SK-N-SH (cell line): ENCODE results near the gene ISOC2. TPM values are rescaled to one million over a fixed set of nuclear protein-coding genes. Genes with fewer than 3 reads are reported as not detected.

Experiments
- CTCF ChIA-PET: fragments of 300-600, 350-600 bp; formaldehyde crosslinking; extraction: SDS; loops from one replicate; lab custom pipeline; 2021; lab: Yijun Ruan, JAX
- POLR2A ChIA-PET: fragments of 350-600 bp; sonication (Branson Sonifier 250); formaldehyde crosslinking; extraction: SDS; loops from one replicate; lab custom pipeline; 2020; ENCODE audit warnings: antibody characterized with exemption, inconsistent platforms; lab: Yijun Ruan, JAX
- DNase-seq: peaks from one replicate; pipeline ENCODE4 v3.0.0; 2012
- H2AFZ ChIP-seq: fragments of 200-600 bp; sonication (generic); 2 replicates; pipeline ENCODE4 v1.8.1; 2016; ENCODE audit warnings: antibody characterized with exemption, mild to moderate bottlenecking, low read depth
- H3F3A ChIP-seq: fragments of 200-600 bp; sonication (generic); replicated peaks from 2 replicates; pipeline ENCODE3; 2016; ENCODE audit warnings: antibody characterized with exemption, mild to moderate bottlenecking; ENCODE audit not compliant: insufficient read depth
- H3K27ac ChIP-seq, 2 experiments: fragments of 200-500 bp in 1 of 2; fragments of 200-600 bp in 1 of 2; sonication (Bioruptor generic) in 1 of 2; sonication (generic), shearing (Covaris generic) in 1 of 2; 2 replicates each; pipeline versions ENCODE4 v1.5.1 to v1.6.1; 2014 to 2016; ENCODE audit warnings: low read depth in 2 of 2, inconsistent platforms in 1 of 2, low read length in 1 of 2, mild to moderate bottlenecking in 1 of 2, mixed read lengths in 1 of 2
- H3K27me3 ChIP-seq: fragments of 200-600 bp; sonication (generic), shearing (Covaris generic); 2 replicates; pipeline ENCODE4 v1.6.1; 2016; ENCODE audit warnings: mixed run types; ENCODE audit not compliant: insufficient read depth
- H3K36me3 ChIP-seq, 2 experiments: fragments of 200-500 bp in 1 of 2; fragments of 200-600 bp in 1 of 2; sonication (Bioruptor generic) in 1 of 2; sonication (generic) in 1 of 2; replicated peaks in 1 of 2; 2 replicates each; pipeline versions ENCODE3 to v1.5.1; 2014 to 2016; ENCODE audit warnings: low read length in 1 of 2, mild to moderate bottlenecking in 1 of 2; ENCODE audit not compliant: insufficient read depth in 2 of 2, control insufficient read depth in 1 of 2
- H3K4me1 ChIP-seq, 2 experiments: fragments of 200-500 bp in 1 of 2; fragments of 200-600 bp in 1 of 2; sonication (Bioruptor generic) in 1 of 2; sonication (generic), shearing (Covaris generic) in 1 of 2; 2 replicates each; pipeline versions ENCODE4 v1.5.1 to v1.6.1; 2014 to 2016; ENCODE audit warnings: low read depth in 1 of 2, low read length in 1 of 2, mixed run types in 1 of 2; ENCODE audit not compliant: insufficient read depth in 2 of 2, control insufficient read depth in 1 of 2
- H3K4me2 ChIP-seq: fragments of 200-600 bp; sonication (generic), shearing (Covaris generic); 2 replicates; pipeline ENCODE4 v1.6.1; 2017; ENCODE audit warnings: mixed run types
- H3K4me3 ChIP-seq, 2 experiments: fragments of 200-500 bp in 1 of 2; fragments of 200-600 bp in 1 of 2; sonication (Bioruptor generic) in 1 of 2; sonication (generic), shearing (Covaris generic) in 1 of 2; 2 replicates each; pipeline versions ENCODE4 v1.5.1 to v1.8.1; 2014 to 2016; ENCODE audit warnings: low read depth in 2 of 2, inconsistent platforms in 1 of 2, low read length in 1 of 2, mild to moderate bottlenecking in 1 of 2, mixed read lengths in 1 of 2, moderate library complexity in 1 of 2
- H3K79me2 ChIP-seq: fragments of 200-600 bp; sonication (generic); 2 replicates; pipeline ENCODE4 v1.8.1; 2017; ENCODE audit warnings: mild to moderate bottlenecking; ENCODE audit not compliant: insufficient read depth
- H3K9ac ChIP-seq: fragments of 200-600 bp; sonication (generic); 2 replicates; pipeline ENCODE4 v1.6.1; 2017; ENCODE audit warnings: mixed run types
- H3K9me2 ChIP-seq: fragments of 200-600 bp; sonication (generic); 2 replicates; pipeline ENCODE4 v1.6.1; 2017; ENCODE audit warnings: mixed run types
- H3K9me3 ChIP-seq: fragments of 200-600 bp; sonication (generic); 2 replicates; pipeline ENCODE4 v1.6.1; 2017; ENCODE audit warnings: mixed run types, mild to moderate bottlenecking, moderate library complexity
- H4K20me1 ChIP-seq: fragments of 200-600 bp; sonication (generic); 2 replicates; pipeline ENCODE4 v1.6.1; 2017; ENCODE audit warnings: mild to moderate bottlenecking, mixed run types; ENCODE audit not compliant: insufficient read depth
- CHD2 ChIP-seq: fragments of 150-350 bp; IDR thresholded peaks from 2 replicates; pipeline ENCODE4 v1.6.1; 2018; ENCODE audit warnings: low read length; ENCODE audit not compliant: partially characterized antibody
- EP300 ChIP-seq, 2 experiments: IDR thresholded peaks; 2 replicates each; pipeline versions ENCODE4 v1.4.0 to v1.6.1; 2012; ENCODE audit warnings: borderline replicate concordance in 1 of 2, low read depth in 1 of 2, low read length in 1 of 2
- EZH2phosphoT487 ChIP-seq: fragments of 200-600 bp; sonication (generic); IDR thresholded peaks from 2 replicates; pipeline ENCODE4 v1.6.1; 2017; ENCODE audit warnings: low read depth, mixed run types, mild to moderate bottlenecking, antibody characterized with exemption, moderate library complexity, borderline replicate concordance
- JUND ChIP-seq: IDR thresholded peaks from 2 replicates; pipeline ENCODE4 v1.4.0; 2012
- MEF2A ChIP-seq: IDR thresholded peaks from 2 replicates; pipeline ENCODE4 v1.4.0; 2012; ENCODE audit warnings: low read depth, borderline replicate concordance
- NFIC ChIP-seq: IDR thresholded peaks from 2 replicates; pipeline ENCODE4 v1.4.0; 2012; ENCODE audit warnings: borderline replicate concordance
- NRF1 ChIP-seq: IDR thresholded peaks from 2 replicates; pipeline ENCODE4 v1.6.1; 2012; ENCODE audit warnings: low read depth, mild to moderate bottlenecking, low read length
- RAD21 ChIP-seq: IDR thresholded peaks from 2 replicates; pipeline ENCODE4 v1.6.1; 2012; ENCODE audit warnings: mild to moderate bottlenecking, low read length
- SIN3A ChIP-seq: IDR thresholded peaks from 2 replicates; pipeline ENCODE4 v1.6.1; 2012; ENCODE audit warnings: low read depth, mild to moderate bottlenecking, low read length, moderate library complexity, borderline replicate concordance
- SMC3 ChIP-seq: IDR thresholded peaks from 2 replicates; pipeline ENCODE4 v1.6.1; 2012; ENCODE audit warnings: low read depth, low read length, improper control_type of control experiment
- TEAD4 ChIP-seq: IDR thresholded peaks from 2 replicates; pipeline ENCODE4 v1.4.0; 2012; ENCODE audit warnings: mild to moderate bottlenecking, borderline replicate concordance; ENCODE audit not compliant: insufficient read depth
- YY1 ChIP-seq: IDR thresholded peaks from 2 replicates; pipeline ENCODE4 v1.4.0; 2012; ENCODE audit warnings: low read depth, mild to moderate bottlenecking
- WGBS: methylation state at CpG from one replicate; pipeline ENCODE4 v1.1.6; 2017; ENCODE audit warnings: low lambda C conversion rate; 5-methylcytosine and 5-hydroxymethylcytosine counted together
- polyA plus RNA-seq, 3 experiments: library from polyadenylated mRNA; depleted of rRNA; stranded (reverse); fragments of >200 nt; gene quantifications; 2 replicates each; pipeline ENCODE4 v1.2.3, GENCODE V29; 2012
- TF ChIP-seq, protein P1 (sequence below): fragments of 200-600 bp; sonication (generic); IDR thresholded peaks from 2 replicates; pipeline ENCODE4 v1.6.1; 2017; ENCODE audit warnings: antibody characterized with exemption, mild to moderate bottlenecking, moderate library complexity
- TF ChIP-seq, protein P2 (sequence below): fragments of 150-350 bp; IDR thresholded peaks from 2 replicates; pipeline ENCODE4 v1.6.1; 2017; ENCODE audit warnings: antibody characterized with exemption, low read length, low read depth, borderline replicate concordance

The ISOC2 gene
- polyA plus RNA-seq, 1 of the 3 experiments (the other 2 are of a cell fraction): 65.4 TPM

DNA sequence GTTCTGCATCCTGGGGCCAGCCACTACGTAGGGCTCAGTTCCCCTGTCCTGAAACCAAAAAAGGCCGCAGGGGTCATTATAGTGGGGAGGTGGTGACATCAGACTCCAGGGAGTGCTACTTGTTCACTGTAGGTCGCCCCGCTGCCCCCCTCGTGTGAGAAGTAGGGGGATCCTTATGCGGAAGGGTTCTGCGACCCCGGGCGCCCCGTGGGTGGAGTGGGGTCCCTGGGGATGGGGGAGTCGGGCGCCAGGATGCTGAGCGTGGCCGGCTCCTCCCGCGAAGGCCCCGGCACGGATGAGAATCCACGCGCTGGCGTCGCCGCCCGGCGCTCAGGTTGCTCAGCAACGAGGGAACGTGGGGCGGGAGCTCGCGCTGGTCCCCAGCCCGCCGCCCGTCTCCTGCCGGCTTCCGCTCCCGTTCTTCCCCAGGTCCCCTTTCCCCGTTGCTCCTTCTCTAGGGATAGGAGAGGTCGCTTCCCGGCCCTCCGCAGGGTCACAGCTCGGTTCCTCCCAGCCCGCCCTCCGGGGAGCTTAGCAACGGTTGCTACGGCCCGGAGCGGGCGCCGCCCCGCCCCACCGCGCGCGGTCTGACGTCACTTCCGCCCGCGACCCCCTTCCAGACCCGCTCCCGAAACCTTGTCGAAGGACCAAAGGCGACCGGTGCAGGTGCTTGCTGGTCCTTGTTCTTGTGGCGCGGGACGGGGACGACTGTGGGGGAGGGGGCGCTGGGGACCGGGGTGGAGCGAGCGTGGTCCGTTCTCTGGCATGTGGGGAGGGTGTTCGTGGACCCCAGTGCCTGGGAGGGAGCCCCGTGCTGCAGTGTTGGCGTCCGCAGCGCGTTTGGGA lies 23.4 kb upstream of the ISOC2 start, which contains the start of gene NAT14 (continued):
- TF ChIP-seq CHD2 (peak; percentile 36), RAD21 (no peak)

GRCh38 chr19:55483706-55484592 lies 22.5 kb upstream of the ISOC2 start:
- TF ChIP-seq NRF1: no peak
- Histone ChIP-seq H3F3A (peaks cover 29% of the 10 kb centered on the region), H3K4me2 (peak overlapping the region; percentile 91), H2AFZ (no peak overlapping the region), H3K27me3 (no peaks in the 10 kb centered on the region), H3K4me3 (peak overlapping the region; percentile 69 to 80), H3K79me2 (peaks cover 27% of the 10 kb centered on the region), H3K9me2 (no peaks in the 10 kb centered on the region), H4K20me1 (no peaks in the 10 kb centered on the region), H3K9me3 (no peaks in the 10 kb centered on the region), H3K27ac (peak overlapping the region; percentile 95 to 97), H3K4me1 (peaks cover 30 to 38% of the 10 kb centered on the region in 2 experiments; a peak in 3 of 4 replicates), H3K9ac (peak overlapping the region; percentile 86), H3K36me3 (peaks cover 0 to 7% of the 10 kb centered on the region in 2 experiments)
- ChIA-PET POLR2A (interaction anchor here (1.2 to 2.3 kb wide), 2 partner anchors 8 to 20 kb away, joined by 8 to 15 read pairs; partner anchors contain the start of gene ZNF628), CTCF (interaction anchor here (1.1 to 15.1 kb wide), 5 partner anchors 13 to 149 kb away, joined by 3 to 162 read pairs (median 6); no protein-coding TSS in a partner anchor)
- no peak for DNase-seq
- 90% methylated on average over 18 of the region's 46 CpGs for WGBS

DNA sequence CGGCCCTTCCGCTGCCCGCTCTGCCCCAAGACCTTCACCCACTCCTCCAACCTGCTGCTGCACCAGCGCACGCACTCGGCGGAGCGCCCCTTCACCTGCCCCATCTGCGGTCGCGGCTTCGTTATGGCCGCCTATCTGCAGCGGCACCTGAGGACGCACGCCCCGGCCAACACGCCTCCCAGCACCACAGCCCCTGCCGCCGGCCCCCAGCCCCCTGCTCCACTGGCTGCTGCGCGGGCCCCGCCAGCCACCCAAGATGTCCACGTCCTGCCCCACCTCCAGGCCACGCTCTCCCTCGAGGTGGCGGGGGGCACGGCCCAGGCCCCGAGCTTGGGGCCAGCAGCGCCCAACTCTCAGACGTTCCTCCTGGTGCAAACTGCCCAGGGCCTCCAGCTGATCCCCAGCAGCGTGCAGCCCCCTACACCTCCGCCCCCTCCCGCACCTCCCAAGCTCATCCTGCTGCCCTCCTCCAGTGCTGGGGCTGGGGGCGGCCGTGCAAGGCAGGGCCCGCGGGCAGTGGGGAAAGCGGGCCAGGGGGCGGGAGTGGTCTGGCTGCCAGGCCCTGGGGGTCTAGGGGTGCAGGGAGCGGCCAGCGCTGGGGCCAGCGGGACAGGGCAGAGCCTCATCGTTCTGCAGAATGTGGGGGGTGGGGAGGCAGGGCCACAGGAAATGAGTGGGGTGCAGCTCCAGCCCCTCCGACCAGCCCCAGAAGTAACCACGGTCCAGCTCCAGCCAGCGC lies 21.7 kb upstream of the ISOC2 start:
- H3K9ac ChIP-seq: no peak overlapping the region
- H3K36me3 ChIP-seq: peaks cover 0 to 7% of the 10 kb centered on the region in 2 experiments
- ChIA-PET POLR2A (interaction anchor here (0.7 kb wide), 1 partner anchor 15 kb away, joined by 4 read pairs; no protein-coding TSS in a partner anchor), CTCF (interaction anchor here (1.1 to 15.1 kb wide), 4 partner anchors 15 to 150 kb away, joined by 3 to 162 read pairs (median 26); no protein-coding TSS in a partner anchor)
- no peak for TF ChIP-seq SMC3
- no peak for TF ChIP-seq JUND
- TF ChIP-seq NRF1: no peak
- no peak for TF ChIP-seq YY1
- TF ChIP-seq NFIC: no peak
- TF ChIP-seq MEF2A: no peak
- no peak for TF ChIP-seq EZH2phosphoT487
- no peak for TF ChIP-seq SIN3A
- TF ChIP-seq, protein P1, sequence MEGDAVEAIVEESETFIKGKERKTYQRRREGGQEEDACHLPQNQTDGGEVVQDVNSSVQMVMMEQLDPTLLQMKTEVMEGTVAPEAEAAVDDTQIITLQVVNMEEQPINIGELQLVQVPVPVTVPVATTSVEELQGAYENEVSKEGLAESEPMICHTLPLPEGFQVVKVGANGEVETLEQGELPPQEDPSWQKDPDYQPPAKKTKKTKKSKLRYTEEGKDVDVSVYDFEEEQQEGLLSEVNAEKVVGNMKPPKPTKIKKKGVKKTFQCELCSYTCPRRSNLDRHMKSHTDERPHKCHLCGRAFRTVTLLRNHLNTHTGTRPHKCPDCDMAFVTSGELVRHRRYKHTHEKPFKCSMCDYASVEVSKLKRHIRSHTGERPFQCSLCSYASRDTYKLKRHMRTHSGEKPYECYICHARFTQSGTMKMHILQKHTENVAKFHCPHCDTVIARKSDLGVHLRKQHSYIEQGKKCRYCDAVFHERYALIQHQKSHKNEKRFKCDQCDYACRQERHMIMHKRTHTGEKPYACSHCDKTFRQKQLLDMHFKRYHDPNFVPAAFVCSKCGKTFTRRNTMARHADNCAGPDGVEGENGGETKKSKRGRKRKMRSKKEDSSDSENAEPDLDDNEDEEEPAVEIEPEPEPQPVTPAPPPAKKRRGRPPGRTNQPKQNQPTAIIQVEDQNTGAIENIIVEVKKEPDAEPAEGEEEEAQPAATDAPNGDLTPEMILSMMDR: no peak
- TF ChIP-seq, protein P2, sequence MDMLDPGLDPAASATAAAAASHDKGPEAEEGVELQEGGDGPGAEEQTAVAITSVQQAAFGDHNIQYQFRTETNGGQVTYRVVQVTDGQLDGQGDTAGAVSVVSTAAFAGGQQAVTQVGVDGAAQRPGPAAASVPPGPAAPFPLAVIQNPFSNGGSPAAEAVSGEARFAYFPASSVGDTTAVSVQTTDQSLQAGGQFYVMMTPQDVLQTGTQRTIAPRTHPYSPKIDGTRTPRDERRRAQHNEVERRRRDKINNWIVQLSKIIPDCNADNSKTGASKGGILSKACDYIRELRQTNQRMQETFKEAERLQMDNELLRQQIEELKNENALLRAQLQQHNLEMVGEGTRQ: no peak
- TF ChIP-seq CHD2: no peak
- TF ChIP-seq EP300 (IDR thresholded peaks at IDR 0.05; ENCODE audit: borderline replicate concordance in 1 of 2, low read depth in 1 of 2, low read length in 1 of 2): no peak
- TF ChIP-seq TEAD4: no peak
- no peaks in the 10 kb centered on the region for H4K20me1 ChIP-seq
- WGBS: 95% methylated on average over 37 of the region's 47 CpGs
- peaks cover 35% of the 10 kb centered on the region for H3K79me2 ChIP-seq
- DNase-seq: no peak
- H3K4me3 ChIP-seq: no peak overlapping the region
- peaks cover 31 to 37% of the 10 kb centered on the region in 2 experiments; a peak in 3 of 4 replicates for H3K4me1 ChIP-seq
- H3K9me3 ChIP-seq: no peaks in the 10 kb centered on the region
- H3F3A ChIP-seq: peaks cover 29% of the 10 kb centered on the region
- no peak overlapping the region for H2AFZ ChIP-seq
- no peaks in the 10 kb centered on the region for H3K9me2 ChIP-seq
- H3K27me3 ChIP-seq: no peaks in the 10 kb centered on the region
- no peak overlapping the region for H3K4me2 ChIP-seq
- H3K27ac ChIP-seq: no peak overlapping the region
